GM12891 (cell line): ENCODE measurements around the gene SF1.

Experiments used
- POLR2A ChIP-seq: IDR thresholded peaks from 2 replicates; pipeline ENCODE4 v1.6.1; 2011; ENCODE audit warnings: low read depth, low read length, control low read depth
- POLR2AphosphoS5 ChIP-seq: IDR thresholded peaks from 2 replicates; pipeline ENCODE4 v1.6.1; 2011; ENCODE audit warnings: low read depth, low read length, control low read depth
- POU2F2 ChIP-seq: IDR thresholded peaks from 2 replicates; pipeline ENCODE4 v1.6.1; 2011; ENCODE audit warnings: low read depth, mild to moderate bottlenecking, control low read depth, low read length, moderate library complexity
- TAF1 ChIP-seq: IDR thresholded peaks from 2 replicates; pipeline ENCODE4 v1.6.1; 2011; ENCODE audit warnings: low read depth, low read length, control low read depth

DNA sequence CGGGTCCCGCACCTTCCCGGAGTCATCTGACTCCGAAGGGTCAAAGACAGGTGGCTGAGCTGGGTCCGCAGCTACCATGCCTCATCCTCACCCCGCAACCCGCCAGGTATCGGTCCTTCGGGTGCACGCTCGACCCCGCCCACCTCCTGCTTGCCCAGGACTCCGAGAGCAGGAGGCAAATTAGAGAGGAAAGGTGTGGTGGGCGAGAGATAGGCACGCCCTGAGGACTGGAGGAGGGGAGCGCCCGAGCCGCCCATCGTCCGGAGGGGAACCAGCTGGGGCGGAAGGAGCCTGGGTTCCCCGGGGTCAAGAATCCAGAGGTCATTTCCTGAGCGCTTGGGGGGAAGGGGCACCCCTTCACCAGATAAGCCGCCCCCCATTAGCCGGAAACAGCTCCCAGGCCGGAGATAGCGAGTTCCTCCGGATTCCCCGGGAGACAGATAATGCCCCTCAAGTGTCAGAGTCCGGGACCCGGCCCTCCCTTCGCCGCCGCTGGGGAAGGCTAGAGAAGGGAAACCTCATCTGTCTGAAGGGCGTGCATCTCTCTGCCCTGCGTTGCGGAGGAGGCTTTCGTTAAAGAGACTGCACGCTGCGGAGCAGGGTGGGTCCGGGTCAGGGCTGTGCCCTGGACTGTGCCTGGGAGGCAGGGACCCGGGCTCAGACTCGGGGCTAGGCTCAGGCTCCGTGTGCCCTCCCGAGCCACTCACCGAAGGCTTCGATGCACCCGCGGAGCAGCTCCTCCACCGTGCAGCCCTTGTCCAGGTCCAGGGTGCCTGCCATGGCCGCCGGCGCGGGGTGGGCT is 36.1 kb downstream of the SF1 start:
- TF ChIP-seq POLR2A (no peak), POLR2AphosphoS5 (no peak), TAF1 (no peak), POU2F2 (no peak)
